H9 (cell line): ENCODE results near the gene SLC25A3. TPM values are rescaled to one million over a fixed set of nuclear protein-coding genes. Genes with fewer than 3 reads are reported as not detected.

Experiments
- DNase-seq: peaks from one replicate; pipeline ENCODE4 v3.0.0-alpha.2; 2017
- H2AFZ ChIP-seq: one replicate; pipeline ENCODE4 v1.6.1; 2013; ENCODE audit warnings: mild to moderate bottlenecking, low read length, control low read depth, moderate library complexity
- H2AK5ac ChIP-seq: 2 replicates; pipeline ENCODE4 v1.6.1; 2013; ENCODE audit warnings: low read length, control low read depth, mixed read lengths; ENCODE audit not compliant: insufficient read length
- H2BK120ac ChIP-seq: one replicate; pipeline ENCODE4 v1.6.1; 2013; ENCODE audit warnings: low read depth, mild to moderate bottlenecking, low read length, control low read depth, inconsistent platforms; ENCODE audit not compliant: poor library complexity, severe bottlenecking
- H2BK12ac ChIP-seq: 2 replicates; pipeline ENCODE4 v1.6.1; 2013; ENCODE audit warnings: low read length, control low read depth, mixed read lengths, low read depth; ENCODE audit not compliant: insufficient read length
- H2BK15ac ChIP-seq: 2 replicates; pipeline ENCODE4 v1.6.1; 2013; ENCODE audit warnings: low read depth, low read length, control low read depth
- H2BK20ac ChIP-seq: one replicate; pipeline ENCODE4 v1.6.1; 2013; ENCODE audit warnings: low read depth, mild to moderate bottlenecking, low read length, control low read depth, inconsistent platforms; ENCODE audit not compliant: poor library complexity, severe bottlenecking
- H2BK5ac ChIP-seq: 2 replicates; pipeline ENCODE4 v1.6.1; 2013; ENCODE audit warnings: low read length, control low read depth, mixed read lengths; ENCODE audit not compliant: insufficient read length
- H3K14ac ChIP-seq: 2 replicates; pipeline ENCODE4 v1.6.1; 2013; ENCODE audit warnings: low read length, control low read depth; ENCODE audit not compliant: insufficient read depth
- H3K18ac ChIP-seq: 2 replicates; pipeline ENCODE4 v1.6.1; 2013; ENCODE audit warnings: low read depth, mild to moderate bottlenecking, mixed read lengths, low read length, control low read depth; ENCODE audit not compliant: insufficient read length
- H3K23ac ChIP-seq: 2 replicates; pipeline ENCODE4 v1.6.1; 2013; ENCODE audit warnings: low read length, control low read depth, mixed read lengths, low read depth; ENCODE audit not compliant: insufficient read length
- H3K23me2 ChIP-seq: 2 replicates; pipeline ENCODE4 v1.6.1; 2013; ENCODE audit warnings: low read depth, mild to moderate bottlenecking, mixed read lengths, low read length, control low read depth; ENCODE audit not compliant: insufficient read length, poor library complexity, severe bottlenecking
- H3K27ac ChIP-seq: 2 replicates; pipeline ENCODE4 v1.5.1; 2013; ENCODE audit warnings: low read length, control low read depth, mixed read lengths, low read depth; ENCODE audit not compliant: insufficient read length
- H3K27me3 ChIP-seq: 2 replicates; pipeline ENCODE4 v1.6.1; 2013; ENCODE audit warnings: low read length, control low read depth, inconsistent platforms; ENCODE audit not compliant: insufficient read depth
- H3K4ac ChIP-seq: 2 replicates; pipeline ENCODE4 v1.6.1; 2013; ENCODE audit warnings: low read depth, mild to moderate bottlenecking, control low read depth, inconsistent platforms, low read length, moderate library complexity
- H3K4me1 ChIP-seq: 2 replicates; pipeline ENCODE4 v1.6.1; 2013; ENCODE audit warnings: low read length, control low read depth, inconsistent platforms; ENCODE audit not compliant: insufficient read depth
- H3K4me2 ChIP-seq: 2 replicates; pipeline ENCODE4 v1.6.1; 2013; ENCODE audit warnings: low read length, control low read depth, mixed read lengths; ENCODE audit not compliant: insufficient read length, insufficient read depth
- H3K56ac ChIP-seq: 2 replicates; pipeline ENCODE4 v1.6.1; 2013; ENCODE audit warnings: low read depth, mild to moderate bottlenecking, mixed read lengths, low read length, control low read depth; ENCODE audit not compliant: insufficient read length
- H3K79me1 ChIP-seq: 2 replicates; pipeline ENCODE4 v1.6.1; 2013; ENCODE audit warnings: low read depth, mild to moderate bottlenecking, moderate library complexity, low read length, control low read depth, inconsistent platforms; ENCODE audit not compliant: insufficient read depth, poor library complexity, severe bottlenecking
- H3K79me2 ChIP-seq: 2 replicates; pipeline ENCODE4 v1.6.1; 2013; ENCODE audit warnings: low read length, control low read depth, inconsistent platforms; ENCODE audit not compliant: insufficient read depth
- H3K9ac ChIP-seq: 2 replicates; pipeline ENCODE4 v1.6.1; 2013; ENCODE audit warnings: low read length, control low read depth, mixed read lengths; ENCODE audit not compliant: insufficient read length; ENCODE audit errors: extremely low read depth
- H3K9me3 ChIP-seq: one replicate; pipeline ENCODE4 v1.6.1; 2013; ENCODE audit warnings: low read depth, low read length, inconsistent platforms; ENCODE audit not compliant: control insufficient read depth
- H3T11ph ChIP-seq: one replicate; pipeline ENCODE4 v1.6.1; 2013; ENCODE audit warnings: mild to moderate bottlenecking, low read length, control low read depth, inconsistent platforms
- H4K20me1 ChIP-seq: one replicate; pipeline ENCODE4 v1.6.1; 2013; ENCODE audit not compliant: control insufficient read depth, insufficient read length, insufficient read depth
- H4K5ac ChIP-seq: 2 replicates; pipeline ENCODE4 v1.6.1; 2013; ENCODE audit warnings: low read depth, mild to moderate bottlenecking, mixed read lengths, low read length, control low read depth; ENCODE audit not compliant: insufficient read length
- H4K8ac ChIP-seq: replicated peaks from 2 replicates; pipeline ENCODE4 v1.6.1; 2013; ENCODE audit warnings: low read length, control low read depth, mixed read lengths, low read depth; ENCODE audit not compliant: insufficient read length
- H4K91ac ChIP-seq: 2 replicates; pipeline ENCODE4 v1.6.1; 2013; ENCODE audit warnings: low read depth, mild to moderate bottlenecking, moderate library complexity, mixed read lengths, low read length, control low read depth; ENCODE audit not compliant: insufficient read length
- H3K27ac Mint-ChIP-seq, 3 experiments: 2 replicates in 2 of 3; 3 replicates in 1 of 3; pipeline ENCODE4 v1.8.0; 2020 to 2021; ENCODE audit warnings: mixed read lengths in 3 of 3, mild to moderate bottlenecking in 1 of 3, moderate library complexity in 1 of 3
- H3K27me3 Mint-ChIP-seq: 2 replicates; pipeline ENCODE4 v1.8.0; 2021; ENCODE audit warnings: low read depth, mild to moderate bottlenecking, moderate library complexity, mixed read lengths
- H3K36me3 Mint-ChIP-seq, 3 experiments: 2 replicates in 2 of 3; 3 replicates in 1 of 3; pipeline ENCODE4 v1.8.0; 2020 to 2021; ENCODE audit warnings: low read depth in 3 of 3, mixed read lengths in 3 of 3; ENCODE audit not compliant: insufficient read depth in 1 of 3
- H3K4me1 Mint-ChIP-seq, 2 experiments: 2 replicates each; pipeline ENCODE4 v1.8.0; 2020; ENCODE audit warnings: mixed read lengths in 2 of 2
- H3K4me3 Mint-ChIP-seq, 2 experiments: 2 replicates in 1 of 2; 3 replicates in 1 of 2; pipeline ENCODE4 v1.8.0; 2020 to 2021; ENCODE audit warnings: mild to moderate bottlenecking in 2 of 2, mixed read lengths in 2 of 2, moderate library complexity in 1 of 2
- H3K9me3 Mint-ChIP-seq, 2 experiments: 2 replicates in 1 of 2; 3 replicates in 1 of 2; pipeline ENCODE4 v1.8.0; 2020; ENCODE audit warnings: mild to moderate bottlenecking in 2 of 2, mixed read lengths in 2 of 2, moderate library complexity in 1 of 2
- CTCF ChIP-seq: fragments of 200-600 bp; sonication (generic); conservative IDR thresholded peaks from 3 replicates; pipeline ENCODE4 v1.8.0; 2021; ENCODE audit warnings: antibody characterized with exemption, mild to moderate bottlenecking
- WGBS: extraction: QIAGEN DNeasy Blood & Tissue Kit; methylation state at CpG from one replicate; pipeline ENCODE4 v1.1.7; 2013; ENCODE audit warnings: missing lambda C conversion rate, low lambda C conversion rate, mixed read lengths; ENCODE audit not compliant: insufficient read length; ENCODE audit errors: extremely low coverage; 5-methylcytosine and 5-hydroxymethylcytosine counted together
- total RNA-seq: library from RNA; stranded (reverse); gene quantifications from 2 replicates; pipeline ENCODE4 v1.2.1, GENCODE V29; 2021

SLC25A3 gene
- total RNA-seq, 1 experiment from 2014 or later = 673 TPM

DNA sequence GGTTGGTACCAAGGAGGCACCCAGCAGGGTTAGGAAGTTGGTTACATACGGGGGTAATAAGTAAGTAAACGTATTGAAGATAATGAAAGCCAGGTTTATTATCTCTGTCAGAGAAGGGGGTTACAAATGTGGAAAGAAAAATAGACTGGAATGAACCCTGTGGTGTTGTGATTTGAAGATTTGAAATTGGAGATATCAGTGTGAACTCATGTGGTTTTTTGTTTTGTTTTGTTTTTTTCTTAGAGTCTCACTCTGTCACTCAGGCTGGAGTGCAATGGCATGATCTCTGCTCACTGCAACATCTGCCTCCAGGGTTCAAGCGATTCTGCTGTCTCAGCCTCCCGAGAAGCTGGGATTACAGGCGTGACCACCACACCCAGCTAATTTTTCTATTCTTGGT lies 14.1 kb upstream of the SLC25A3 start:
- no peak overlapping the region for H4K91ac ChIP-seq
- H2AK5ac ChIP-seq = no peak overlapping the region
- no CpG with 5 or more reads among the region's 5 CpGs for WGBS
- H2BK20ac ChIP-seq = no peak overlapping the region
- H3K18ac ChIP-seq = no peak overlapping the region
- no peak overlapping the region for H4K5ac ChIP-seq
- H3K4me1 ChIP-seq = no peaks in the 10 kb centered on the region
- H3K56ac ChIP-seq = no peak overlapping the region
- no peak overlapping the region for H2BK5ac ChIP-seq
- H3K79me1 ChIP-seq = no peaks in the 10 kb centered on the region
- no peak overlapping the region for H3K23ac ChIP-seq
- no peak overlapping the region for H2AFZ ChIP-seq
- H2BK120ac ChIP-seq = no peak overlapping the region
- Mint-ChIP-seq H3K9me3 (no peaks in the 10 kb centered on the region), H3K36me3 (no peaks in the 10 kb centered on the region), H3K4me1 (no peaks in the 10 kb centered on the region), H3K27me3 (no peaks in the 10 kb centered on the region; the same call in 1 of the 2 replicates), H3K4me3 (no peak overlapping the region), H3K27ac (no peak overlapping the region)
- no peak overlapping the region for H2BK15ac ChIP-seq
- no peaks in the 10 kb centered on the region for H3K79me2 ChIP-seq
- H4K8ac ChIP-seq = no peak overlapping the region
- H3K9ac ChIP-seq = no peak overlapping the region
- no peak for TF ChIP-seq CTCF
- no peak overlapping the region for H3K4me2 ChIP-seq
- H3K27me3 ChIP-seq = no peaks in the 10 kb centered on the region; the same call in 1 of the 2 replicates
- no peak overlapping the region for H2BK12ac ChIP-seq
- H3K4ac ChIP-seq = no peak overlapping the region
- H3K9me3 ChIP-seq = no peaks in the 10 kb centered on the region
- H3T11ph ChIP-seq = no peak overlapping the region
- no peak overlapping the region for H3K14ac ChIP-seq
- no peaks in the 10 kb centered on the region for H4K20me1 ChIP-seq
- H3K27ac ChIP-seq = no peak overlapping the region
- no peak for DNase-seq
- H3K23me2 ChIP-seq = no peaks in the 10 kb centered on the region
